ENCODE data around the gene DPY19L3. TPM values are rescaled to one million over a fixed set of nuclear protein-coding genes. Genes with fewer than 3 reads are reported as not detected.
A peak's percentile ranks its signal among the peaks of the same experiment; 100 is the strongest.
"Not testable (repeated sequence)": the region's sequence is repeated elsewhere in the genome, so short reads cannot be mapped to it uniquely, and the experiment has no call there.

Gene DPY19L3
- total and polyA plus RNA-seq, 2 of the 4 experiments (the other 2 are of a cell fraction): 29.6 to 36.5 TPM

GRCh38 chr19:32377088-32377487 lies 28.5 kb upstream of the DPY19L3 start:
- H3K27me3 ChIP-seq (ENCODE audit: control insufficient read depth, insufficient read depth, low read length); in situ Hi-C loops (cut with MboI; ENCODE audit: low sequenced_read_pairs); H3K18ac ChIP-seq (ENCODE audit: low read depth, low read length); H2AK9ac ChIP-seq (replicated peaks; ENCODE audit: low read depth, low read length, poor library complexity); H3K9me3 ChIP-seq (ENCODE audit: control insufficient read depth, insufficient read depth, low read length); H3K4me2 ChIP-seq (ENCODE audit: low read depth, low read length); H4K91ac ChIP-seq (ENCODE audit: insufficient read depth, low read depth, low read length); BruUV-seq (replicated peaks); H3K4me3 ChIP-seq (ENCODE audit: insufficient read depth, low read depth, low read length); H2AFZ ChIP-seq (replicated peaks; ENCODE audit: low read length, poor library complexity); H3K56ac ChIP-seq (ENCODE audit: extremely low read depth, insufficient read depth, low read length); H3K9ac ChIP-seq (ENCODE audit: low read depth, low read length); H3K14ac ChIP-seq (replicated peaks; ENCODE audit: low read depth, low read length); H4K5ac ChIP-seq (ENCODE audit: low read depth, low read length); ATAC-seq (ENCODE audit: low read depth); H2BK15ac ChIP-seq (ENCODE audit: low read depth, low read length); H2BK20ac ChIP-seq (ENCODE audit: low read depth, low read length); H4K8ac ChIP-seq (ENCODE audit: low read depth in 2 of 2, low read length in 2 of 2); H3K27ac ChIP-seq (ENCODE audit: insufficient read depth, low read length); H2AK5ac ChIP-seq (ENCODE audit: low read depth, low read length); H2BK5ac ChIP-seq (ENCODE audit: low read depth, low read length, poor library complexity, severe bottlenecking); H2BK120ac ChIP-seq (ENCODE audit: low read depth, low read length); H3K4ac ChIP-seq (ENCODE audit: low read depth, low read length); intact Hi-C loops (cut with micrococcal nuclease); POLR2A ChIA-PET (ENCODE audit: unreplicated experiment); DNase-seq; H3K23ac ChIP-seq (ENCODE audit: low read depth, low read length); dilution Hi-C loops (cut with HindIII; ENCODE audit: low sequenced_read_pairs, unreplicated experiment); H4K20me1 ChIP-seq (ENCODE audit: insufficient read depth, low read length): not testable (repeated sequence)
- H3K79me1 ChIP-seq (ENCODE audit: low read depth in 1 of 2, low read length in 2 of 2): peaks cover 11 to 40% of the 10 kb centered on the region in 2 experiments; a peak in 3 of 4 replicates
- peak; percentile 40 for TF ChIP-seq RAD21 (IDR thresholded peaks at IDR 0.05; ENCODE audit: low read length)
- TF ChIP-seq CTCF (conservative IDR thresholded peaks at IDR 0.05; ENCODE audit: low read depth, low read length): peak; percentile 24; the same call in 1 of the 2 replicates
- TF ChIP-seq SMC3 (IDR thresholded peaks at IDR 0.05; ENCODE audit: low read depth, low read length): 0 out of 2 replicates have a peak, but pooled peaks have one; percentile 14
- WGBS, 2 experiments (ENCODE audit: extremely low coverage in 2 of 2, insufficient read length in 1 of 2): 86% methylated on average over 1 of the region's 9 CpGs; no CpG with 5 or more reads in 1 of the 2 experiments
- peaks cover 11% of the 10 kb centered on the region for H3K9me1 ChIP-seq (ENCODE audit: insufficient read depth, low read length)
- CTCF ChIA-PET: interaction anchor here (0.5 kb wide), 1 partner anchor 9 kb away, joined by 3 read pairs; no protein-coding TSS in a partner anchor
- H3K36me3 ChIP-seq (ENCODE audit: control insufficient read depth, insufficient read depth, low read length): peaks cover 23% of the 10 kb centered on the region
- H3K4me1 ChIP-seq (ENCODE audit: control insufficient read depth, insufficient read depth, low read length): peaks cover 14% of the 10 kb centered on the region

Measured in IMR-90 (cell line).